Measurements from ENCODE around the gene SCN2A. TPM values are rescaled to one million over a fixed set of nuclear protein-coding genes. Genes with fewer than 3 reads are reported as not detected.

SCN2A gene
- total RNA-seq, 2 experiments from 2014 or later, result 0.02 TPM; not detected in 1

Other genes with a start within 250 kb of the SCN2A start
- gene SCN3A, start 35.4 kb upstream of the SCN2A start, total RNA-seq, result not detected
- gene CSRNP3, start 230.3 kb downstream of the SCN2A start, total RNA-seq, result not detected